PC-3 (cell line): Measurements from ENCODE around the gene CRTC3.

Experiments
- CTCF ChIP-seq: fragments of 300-600 bp; sonication (generic); conservative IDR thresholded peaks from 2 replicates; pipeline ENCODE4 v1.5.1; 2017; ENCODE audit warnings: antibody characterized with exemption, low read depth, mild to moderate bottlenecking, low read length
- EZH2 ChIP-seq: fragments of 300-600 bp; sonication (generic); IDR thresholded peaks from one replicate; pipeline ENCODE4 v1.6.1; 2017; ENCODE audit warnings: antibody characterized with exemption, mild to moderate bottlenecking, low read length; ENCODE audit not compliant: unreplicated experiment

GRCh38 chr15:90565866-90566265 lies 36.1 kb downstream of the CRTC3 start:
- TF ChIP-seq CTCF (no peak), EZH2 (no peak)
